Measurements from ENCODE around the gene EDN1.

The EDN1 gene

DNA sequence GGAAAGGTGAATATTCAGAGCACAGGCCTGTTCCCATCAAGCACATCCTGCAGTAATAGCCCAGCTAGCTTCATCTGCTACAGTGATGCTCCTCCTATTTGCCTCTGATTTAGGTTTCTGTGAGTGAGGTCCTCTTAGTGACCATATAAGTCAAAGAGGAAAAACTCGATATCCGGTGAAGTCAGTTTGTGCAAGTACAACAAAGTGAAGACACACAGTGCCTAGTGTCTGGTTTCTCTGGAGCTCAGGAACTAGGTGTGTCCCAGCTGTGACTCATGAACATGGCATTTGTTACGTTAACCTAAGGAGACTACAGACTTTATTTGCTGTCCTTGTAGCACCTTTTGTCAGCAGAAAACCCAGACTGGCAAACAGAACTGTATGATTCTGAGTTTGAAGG is 33.9 kb downstream of the EDN1 start:
- TF ChIP-seq, protein P1, sequence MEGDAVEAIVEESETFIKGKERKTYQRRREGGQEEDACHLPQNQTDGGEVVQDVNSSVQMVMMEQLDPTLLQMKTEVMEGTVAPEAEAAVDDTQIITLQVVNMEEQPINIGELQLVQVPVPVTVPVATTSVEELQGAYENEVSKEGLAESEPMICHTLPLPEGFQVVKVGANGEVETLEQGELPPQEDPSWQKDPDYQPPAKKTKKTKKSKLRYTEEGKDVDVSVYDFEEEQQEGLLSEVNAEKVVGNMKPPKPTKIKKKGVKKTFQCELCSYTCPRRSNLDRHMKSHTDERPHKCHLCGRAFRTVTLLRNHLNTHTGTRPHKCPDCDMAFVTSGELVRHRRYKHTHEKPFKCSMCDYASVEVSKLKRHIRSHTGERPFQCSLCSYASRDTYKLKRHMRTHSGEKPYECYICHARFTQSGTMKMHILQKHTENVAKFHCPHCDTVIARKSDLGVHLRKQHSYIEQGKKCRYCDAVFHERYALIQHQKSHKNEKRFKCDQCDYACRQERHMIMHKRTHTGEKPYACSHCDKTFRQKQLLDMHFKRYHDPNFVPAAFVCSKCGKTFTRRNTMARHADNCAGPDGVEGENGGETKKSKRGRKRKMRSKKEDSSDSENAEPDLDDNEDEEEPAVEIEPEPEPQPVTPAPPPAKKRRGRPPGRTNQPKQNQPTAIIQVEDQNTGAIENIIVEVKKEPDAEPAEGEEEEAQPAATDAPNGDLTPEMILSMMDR (IDR thresholded peaks at IDR 0.05; ENCODE audit: low read depth, low read length, missing control alignments): no peak
- no peak overlapping the region for H3K4me3 ChIP-seq (replicated peaks; ENCODE audit: low read depth, low read length)
- peak; percentile 39 for DNase-seq (ENCODE audit: extremely low read depth, low read depth)

DNA sequence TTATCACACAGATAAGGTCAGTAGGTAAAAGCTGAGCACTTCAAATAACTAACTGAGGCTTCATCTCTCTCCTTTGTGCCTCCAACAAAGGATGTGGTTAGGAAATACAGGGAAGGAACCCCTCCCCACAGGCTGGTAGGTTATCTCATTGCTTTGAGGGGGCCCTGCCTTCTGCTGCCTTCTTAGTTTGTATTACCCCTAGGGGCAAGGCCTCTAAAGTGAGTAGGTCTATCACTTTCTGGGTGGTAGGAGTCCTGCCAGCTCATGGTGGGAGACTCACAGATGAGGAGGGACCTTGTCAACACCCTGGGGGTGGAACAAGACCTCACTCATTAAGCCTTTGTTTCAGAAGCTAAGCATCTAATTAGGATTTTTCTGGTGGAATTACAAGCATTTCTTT is 34.6 kb downstream of the EDN1 start:
- H3K4me3 ChIP-seq (replicated peaks; ENCODE audit: low read depth, low read length): no peak overlapping the region
- no peak for DNase-seq (ENCODE audit: extremely low read depth, low read depth)
- TF ChIP-seq, protein P1 (IDR thresholded peaks at IDR 0.05; ENCODE audit: low read depth, low read length, missing control alignments): no peak

DNA sequence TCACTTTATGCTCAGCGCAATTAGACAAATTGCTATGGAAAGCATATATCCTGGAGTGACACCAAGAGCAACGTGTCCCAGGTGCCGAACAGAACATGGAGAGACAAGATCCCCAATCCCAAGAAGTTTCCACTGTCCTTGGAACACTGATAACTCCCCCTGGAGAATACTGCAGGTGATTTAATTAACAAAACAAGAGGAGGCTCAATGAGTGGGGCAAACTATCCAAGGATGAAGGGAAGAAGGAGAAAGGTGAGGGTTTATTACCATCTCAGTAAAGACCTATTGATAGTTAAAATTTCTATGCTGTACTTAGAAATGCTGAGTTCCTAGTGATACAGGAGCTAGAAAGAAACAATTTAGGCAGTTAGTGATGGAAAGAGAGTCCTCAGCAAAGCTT is 35.7 kb downstream of the EDN1 start:
- DNase-seq (ENCODE audit: extremely low read depth, low read depth): no peak
- TF ChIP-seq, protein P1 (IDR thresholded peaks at IDR 0.05; ENCODE audit: low read depth, low read length, missing control alignments): no peak
- no peak overlapping the region for H3K4me3 ChIP-seq (replicated peaks; ENCODE audit: low read depth, low read length)

DNA sequence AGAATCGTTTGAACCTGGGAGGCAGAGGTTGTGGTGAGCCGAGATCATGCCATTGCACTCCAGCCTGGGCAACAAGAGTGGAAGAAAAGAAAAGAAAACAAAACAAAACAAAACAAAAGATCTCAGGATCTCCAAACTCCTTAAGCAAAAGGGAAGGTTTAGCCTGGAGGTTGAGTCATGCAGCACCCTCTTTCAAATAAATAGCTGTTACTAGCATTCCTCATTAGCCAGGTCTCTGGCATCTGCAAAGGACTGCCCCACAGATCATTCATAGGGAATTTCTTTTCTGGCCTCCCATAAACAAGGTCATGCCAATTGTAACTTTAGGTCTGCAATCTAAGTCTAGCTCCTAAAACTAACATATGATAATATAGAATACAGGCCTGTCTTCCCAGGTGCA is 37.2 kb downstream of the EDN1 start:
- no peak overlapping the region for H3K4me3 ChIP-seq (replicated peaks; ENCODE audit: low read depth, low read length)

DNA sequence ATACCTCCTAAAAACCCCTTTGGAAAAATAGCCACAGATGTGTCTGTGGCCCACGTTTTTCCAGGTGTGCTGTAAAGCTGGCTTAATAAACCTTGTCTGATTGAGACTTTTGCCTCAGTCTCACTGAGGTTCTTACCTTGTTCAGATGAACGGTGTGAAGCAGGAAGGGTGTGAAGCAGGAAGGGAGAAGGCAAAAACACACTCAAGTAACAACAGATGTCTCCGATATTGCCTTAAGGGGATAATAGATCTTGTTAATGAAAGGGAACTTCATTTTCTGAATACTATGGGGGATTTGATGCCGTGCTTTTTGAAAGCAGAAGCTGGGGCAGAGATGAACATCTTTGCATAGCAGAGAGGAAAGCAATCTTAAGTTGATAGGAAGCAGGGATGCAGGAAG is 37.8 kb downstream of the EDN1 start:
- H3K4me3 ChIP-seq (replicated peaks; ENCODE audit: low read depth, low read length): no peak overlapping the region
- DNase-seq (ENCODE audit: extremely low read depth, low read depth): no peak
- TF ChIP-seq, protein P1 (IDR thresholded peaks at IDR 0.05; ENCODE audit: low read depth, low read length, missing control alignments): no peak

More for the DNA sequence above, 37.2 kb downstream of the EDN1 start:
- TF ChIP-seq, protein P1 (IDR thresholded peaks at IDR 0.05; ENCODE audit: low read depth, low read length, missing control alignments): no peak
- no peak for DNase-seq (ENCODE audit: extremely low read depth, low read depth)

DNA sequence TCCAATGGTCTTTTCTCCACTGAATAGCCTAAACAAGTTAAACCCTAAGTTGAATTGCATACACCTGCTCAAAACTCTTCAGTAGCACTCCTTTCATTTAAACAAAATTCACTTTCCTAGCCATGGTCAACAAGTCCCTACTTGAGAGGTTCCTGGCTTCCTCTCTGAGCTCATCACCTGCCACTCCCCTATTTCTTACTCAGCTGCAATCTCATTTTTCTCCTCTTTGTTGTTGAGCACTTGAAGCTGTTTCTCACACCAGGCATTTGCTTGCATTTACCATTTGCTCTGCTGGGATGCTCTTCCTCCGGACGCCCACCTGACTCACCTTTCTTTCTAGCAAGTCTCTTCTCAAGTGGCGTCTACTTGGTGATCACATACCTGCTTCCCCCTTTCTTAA is 38.5 kb downstream of the EDN1 start:
- no peak overlapping the region for H3K4me3 ChIP-seq (replicated peaks; ENCODE audit: low read depth, low read length)
- no peak for DNase-seq (ENCODE audit: extremely low read depth, low read depth)
- TF ChIP-seq, protein P1 (IDR thresholded peaks at IDR 0.05; ENCODE audit: low read depth, low read length, missing control alignments): no peak

DNA sequence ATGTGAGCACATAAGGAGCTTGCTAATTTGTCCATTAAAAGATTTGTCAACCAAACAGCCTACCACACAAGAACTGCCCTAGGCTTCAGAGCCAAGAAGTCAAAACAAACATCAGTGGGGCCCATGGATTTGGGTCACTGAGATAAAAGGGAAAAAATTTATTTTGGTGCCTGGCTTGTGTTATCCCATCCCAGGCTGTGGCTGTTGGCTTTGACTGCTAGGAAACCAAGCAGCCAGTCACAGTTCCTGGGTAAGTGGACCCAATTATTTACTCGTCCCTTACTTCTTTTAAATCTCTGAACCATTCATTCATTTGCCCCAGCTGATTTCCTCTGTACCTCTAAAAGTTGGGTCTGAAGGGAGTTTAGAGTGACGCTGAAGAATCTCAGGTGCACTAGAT is 41.3 kb downstream of the EDN1 start:
- DNase-seq (ENCODE audit: extremely low read depth, low read depth): no peak
- TF ChIP-seq, protein P1 (IDR thresholded peaks at IDR 0.05; ENCODE audit: low read depth, low read length, missing control alignments): no peak
- no peak overlapping the region for H3K4me3 ChIP-seq (replicated peaks; ENCODE audit: low read depth, low read length)
